Vagina (tissue), 2 donors: Measurements from ENCODE around the gene CTDSP1.

Experiments used
- CTCF ChIP-seq, 3 experiments: fragments of 450-650 bp in 2 of 3; fragments of 200-600 bp in 1 of 3; sonication (generic) in 1 of 3; IDR thresholded peaks; one replicate each; pipeline ENCODE4 v1.5.1; 2017 to 2019; ENCODE audit warnings: antibody characterized with exemption in 3 of 3, mild to moderate bottlenecking in 2 of 3, moderate library complexity in 2 of 3
- POLR2A ChIP-seq, 2 donors: fragments of 450-650 bp; IDR thresholded peaks; one replicate each; pipeline ENCODE4 v1.6.1; 2017; ENCODE audit warnings: antibody characterized with exemption in 2 of 2, mild to moderate bottlenecking in 2 of 2, moderate library complexity in 2 of 2

DNA sequence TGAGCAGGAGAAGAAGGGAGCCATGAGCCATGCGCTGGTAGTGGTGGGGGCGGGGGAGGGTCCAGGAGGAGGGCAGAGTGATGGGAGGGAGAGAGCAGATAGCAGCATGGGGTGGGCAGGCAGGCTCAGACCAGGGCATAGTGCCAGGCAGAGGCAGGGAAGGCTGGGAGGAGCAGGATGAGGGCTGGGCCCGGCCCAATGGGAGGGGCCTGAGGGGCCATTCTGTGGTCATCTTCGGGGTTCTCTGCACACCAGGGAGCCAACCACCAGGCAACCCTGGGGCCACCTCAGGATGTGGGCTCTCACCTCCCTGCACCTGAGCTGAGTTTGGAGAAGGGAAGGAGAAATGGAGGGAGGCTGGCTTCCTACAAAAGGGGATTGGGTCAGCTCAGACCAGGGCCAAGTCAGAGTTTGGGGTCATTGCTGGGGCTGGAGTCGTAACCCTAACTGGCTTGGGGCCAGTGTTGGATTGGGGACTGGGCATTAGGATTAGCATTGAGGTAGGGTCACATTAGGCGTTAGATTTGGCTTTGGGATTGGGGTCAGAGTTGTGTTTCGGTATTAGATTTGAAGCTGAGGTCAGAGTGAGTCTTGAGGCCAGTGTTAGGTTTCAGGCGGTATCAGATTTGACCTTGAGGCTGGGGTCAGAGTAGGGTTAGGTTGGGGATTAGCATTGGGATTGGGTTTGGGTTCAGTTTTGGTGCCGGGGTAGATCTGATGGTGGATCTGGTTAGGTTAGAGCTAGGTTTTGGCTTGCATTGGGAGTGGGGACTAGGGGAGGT is 30.4 kb downstream of the CTDSP1 start:
- TF ChIP-seq CTCF (IDR thresholded peaks at IDR 0.05) (no peak), POLR2A (IDR thresholded peaks at IDR 0.05) (no peak)
